Ishikawa (cell line): ENCODE measurements around the gene TCEANC.

Source experiments
- CREB1 ChIP-seq: IDR thresholded peaks from 2 replicates; pipeline ENCODE4 v1.6.1; 2012; ENCODE audit warnings: low read depth
- RAD21 ChIP-seq: IDR thresholded peaks from 2 replicates; pipeline ENCODE4 v1.6.1; 2012; ENCODE audit warnings: low read depth
- TF ChIP-seq, protein P1 (sequence below): IDR thresholded peaks from 2 replicates; pipeline ENCODE4 v1.6.1; 2012; ENCODE audit warnings: low read depth, mild to moderate bottlenecking

DNA sequence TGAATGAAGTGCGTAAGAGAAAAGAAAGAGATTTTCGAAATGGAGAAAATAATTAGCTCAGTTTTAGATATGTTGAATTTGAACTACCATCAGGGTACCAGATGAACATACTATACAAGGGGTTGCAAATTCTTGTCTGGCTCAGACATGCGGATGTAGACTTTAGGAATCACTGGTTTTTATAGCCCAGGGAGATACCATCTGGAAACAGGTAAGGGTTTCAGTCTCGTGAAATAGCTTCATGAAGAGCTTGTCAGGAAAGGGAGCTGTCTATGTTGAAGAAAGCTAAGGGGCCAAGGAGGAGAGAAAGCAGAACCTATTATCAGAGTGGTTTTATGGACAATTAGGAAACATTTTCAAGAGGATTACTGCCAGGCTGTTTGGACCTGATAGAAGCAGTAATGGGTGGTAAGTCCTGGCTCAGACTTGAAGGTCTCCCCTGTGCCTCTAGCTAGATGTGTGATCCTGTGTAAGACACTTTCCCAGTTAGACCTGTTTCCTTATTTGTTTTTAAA is 42.7 kb downstream of the TCEANC start:
- TF ChIP-seq, protein P1, sequence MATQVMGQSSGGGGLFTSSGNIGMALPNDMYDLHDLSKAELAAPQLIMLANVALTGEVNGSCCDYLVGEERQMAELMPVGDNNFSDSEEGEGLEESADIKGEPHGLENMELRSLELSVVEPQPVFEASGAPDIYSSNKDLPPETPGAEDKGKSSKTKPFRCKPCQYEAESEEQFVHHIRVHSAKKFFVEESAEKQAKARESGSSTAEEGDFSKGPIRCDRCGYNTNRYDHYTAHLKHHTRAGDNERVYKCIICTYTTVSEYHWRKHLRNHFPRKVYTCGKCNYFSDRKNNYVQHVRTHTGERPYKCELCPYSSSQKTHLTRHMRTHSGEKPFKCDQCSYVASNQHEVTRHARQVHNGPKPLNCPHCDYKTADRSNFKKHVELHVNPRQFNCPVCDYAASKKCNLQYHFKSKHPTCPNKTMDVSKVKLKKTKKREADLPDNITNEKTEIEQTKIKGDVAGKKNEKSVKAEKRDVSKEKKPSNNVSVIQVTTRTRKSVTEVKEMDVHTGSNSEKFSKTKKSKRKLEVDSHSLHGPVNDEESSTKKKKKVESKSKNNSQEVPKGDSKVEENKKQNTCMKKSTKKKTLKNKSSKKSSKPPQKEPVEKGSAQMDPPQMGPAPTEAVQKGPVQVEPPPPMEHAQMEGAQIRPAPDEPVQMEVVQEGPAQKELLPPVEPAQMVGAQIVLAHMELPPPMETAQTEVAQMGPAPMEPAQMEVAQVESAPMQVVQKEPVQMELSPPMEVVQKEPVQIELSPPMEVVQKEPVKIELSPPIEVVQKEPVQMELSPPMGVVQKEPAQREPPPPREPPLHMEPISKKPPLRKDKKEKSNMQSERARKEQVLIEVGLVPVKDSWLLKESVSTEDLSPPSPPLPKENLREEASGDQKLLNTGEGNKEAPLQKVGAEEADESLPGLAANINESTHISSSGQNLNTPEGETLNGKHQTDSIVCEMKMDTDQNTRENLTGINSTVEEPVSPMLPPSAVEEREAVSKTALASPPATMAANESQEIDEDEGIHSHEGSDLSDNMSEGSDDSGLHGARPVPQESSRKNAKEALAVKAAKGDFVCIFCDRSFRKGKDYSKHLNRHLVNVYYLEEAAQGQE, result no peak
- no peak for TF ChIP-seq CREB1
- no peak for TF ChIP-seq RAD21
